Activated CD4-positive, alpha-beta T cell treated with anti-CD3 and anti-CD28 coated beads for 1 hour (primary cell): ENCODE results near the gene TRAK1.
"Not testable (repeated sequence)": the region's sequence is repeated elsewhere in the genome, so short reads cannot be mapped to it uniquely, and the experiment has no call there.

ENCODE experiments used
- DNase-seq: peaks from one replicate; pipeline ENCODE4 v3.0.0-alpha.2; 2020

TRAK1 gene, protein sequence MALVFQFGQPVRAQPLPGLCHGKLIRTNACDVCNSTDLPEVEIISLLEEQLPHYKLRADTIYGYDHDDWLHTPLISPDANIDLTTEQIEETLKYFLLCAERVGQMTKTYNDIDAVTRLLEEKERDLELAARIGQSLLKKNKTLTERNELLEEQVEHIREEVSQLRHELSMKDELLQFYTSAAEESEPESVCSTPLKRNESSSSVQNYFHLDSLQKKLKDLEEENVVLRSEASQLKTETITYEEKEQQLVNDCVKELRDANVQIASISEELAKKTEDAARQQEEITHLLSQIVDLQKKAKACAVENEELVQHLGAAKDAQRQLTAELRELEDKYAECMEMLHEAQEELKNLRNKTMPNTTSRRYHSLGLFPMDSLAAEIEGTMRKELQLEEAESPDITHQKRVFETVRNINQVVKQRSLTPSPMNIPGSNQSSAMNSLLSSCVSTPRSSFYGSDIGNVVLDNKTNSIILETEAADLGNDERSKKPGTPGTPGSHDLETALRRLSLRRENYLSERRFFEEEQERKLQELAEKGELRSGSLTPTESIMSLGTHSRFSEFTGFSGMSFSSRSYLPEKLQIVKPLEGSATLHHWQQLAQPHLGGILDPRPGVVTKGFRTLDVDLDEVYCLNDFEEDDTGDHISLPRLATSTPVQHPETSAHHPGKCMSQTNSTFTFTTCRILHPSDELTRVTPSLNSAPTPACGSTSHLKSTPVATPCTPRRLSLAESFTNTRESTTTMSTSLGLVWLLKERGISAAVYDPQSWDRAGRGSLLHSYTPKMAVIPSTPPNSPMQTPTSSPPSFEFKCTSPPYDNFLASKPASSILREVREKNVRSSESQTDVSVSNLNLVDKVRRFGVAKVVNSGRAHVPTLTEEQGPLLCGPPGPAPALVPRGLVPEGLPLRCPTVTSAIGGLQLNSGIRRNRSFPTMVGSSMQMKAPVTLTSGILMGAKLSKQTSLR

DNA sequence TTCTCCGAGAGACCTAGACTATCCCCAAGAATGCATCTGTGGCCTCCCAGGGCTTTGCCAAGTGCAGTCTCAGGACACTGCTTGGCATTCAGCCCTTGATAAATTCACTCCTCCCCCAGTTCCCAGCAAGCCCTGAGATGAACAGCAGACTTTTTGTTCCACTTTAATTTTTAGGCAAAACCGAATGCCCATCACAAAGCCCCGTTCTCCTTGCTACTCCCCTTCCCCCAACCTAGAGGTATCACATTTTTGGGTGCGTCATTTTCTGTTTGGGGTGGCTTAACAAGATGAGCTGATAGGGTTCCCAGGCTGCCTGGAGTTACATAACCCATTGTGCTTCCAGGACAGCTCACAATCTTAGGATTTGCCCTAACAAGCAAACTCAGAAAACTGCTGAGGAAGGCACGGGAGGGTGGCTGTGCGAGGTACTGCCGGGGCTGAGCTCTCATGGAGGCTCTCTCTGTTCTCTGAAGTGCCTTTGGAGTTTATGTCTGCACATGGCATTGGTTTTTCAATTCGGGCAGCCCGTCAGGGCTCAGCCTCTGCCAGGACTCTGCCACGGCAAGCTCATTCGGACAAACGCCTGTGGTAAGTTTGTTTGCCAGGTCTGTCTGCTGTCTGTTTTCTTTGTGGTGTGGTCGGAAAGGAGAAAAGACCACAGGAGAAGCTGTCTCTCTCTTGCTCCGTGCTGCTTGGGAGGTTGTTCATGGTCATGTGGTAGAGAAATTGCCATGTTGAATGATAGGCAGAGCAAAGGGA is at the start of gene TRAK1:
TRAK1 (plus strand) TSS at position 385 of the 759 bp plus-strand sequence; CDS start at position 498, 113 bp downstream.
- no peak for DNase-seq

DNA sequence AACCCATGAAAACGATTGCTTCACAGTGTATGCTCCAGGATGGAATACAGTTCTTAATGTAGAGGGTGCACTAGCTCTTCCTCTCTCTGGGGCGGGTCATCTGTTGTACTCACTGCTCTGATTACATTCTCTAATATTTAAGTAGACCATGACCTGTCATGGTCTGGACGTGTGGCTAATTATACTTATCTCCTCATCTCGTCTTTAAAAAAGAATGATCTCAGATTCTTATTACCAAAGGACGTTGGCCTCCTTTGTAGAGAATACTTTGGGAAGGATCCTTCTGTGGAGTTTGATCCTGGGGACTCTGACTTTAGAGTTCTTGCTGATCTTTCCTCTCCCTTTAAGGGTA is 48.4 kb upstream of the TRAK1 start:
- no peak for DNase-seq

DNA sequence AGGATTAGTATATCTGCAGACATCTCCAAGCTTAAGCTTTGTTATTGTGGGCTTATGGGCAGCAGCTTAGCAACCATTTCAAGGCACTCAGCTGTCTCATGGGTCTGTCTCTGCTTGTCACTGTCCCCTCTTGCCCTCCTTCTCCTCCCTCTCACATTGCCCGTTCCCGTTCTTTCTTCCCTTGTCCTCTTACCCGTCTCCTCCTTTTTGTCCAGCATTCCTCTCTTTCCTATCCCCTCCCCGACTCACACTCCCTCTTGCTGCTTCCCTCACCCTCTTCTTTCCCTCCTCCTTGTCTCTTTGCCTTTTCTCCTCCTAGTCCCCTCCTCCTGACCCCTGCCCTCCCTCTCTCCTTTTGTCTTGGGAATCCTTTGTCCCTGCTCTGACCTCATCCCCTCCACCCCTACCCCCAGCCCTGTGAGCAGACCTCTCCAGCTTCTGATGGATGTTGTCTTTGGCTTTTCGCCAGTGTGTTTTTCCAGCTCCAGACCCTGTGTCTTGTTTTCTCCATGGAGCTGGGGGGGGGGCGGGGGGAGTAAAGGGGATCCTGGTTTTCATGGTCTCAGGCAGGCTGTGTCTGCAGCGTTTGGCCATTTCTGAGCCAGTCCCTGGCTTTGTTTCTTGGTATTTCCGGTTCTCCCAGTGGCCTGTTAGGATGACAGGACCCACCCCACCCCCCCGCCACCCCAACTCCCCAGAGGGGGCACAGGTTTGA is 47.9 kb upstream of the TRAK1 start:
- no peak for DNase-seq

DNA sequence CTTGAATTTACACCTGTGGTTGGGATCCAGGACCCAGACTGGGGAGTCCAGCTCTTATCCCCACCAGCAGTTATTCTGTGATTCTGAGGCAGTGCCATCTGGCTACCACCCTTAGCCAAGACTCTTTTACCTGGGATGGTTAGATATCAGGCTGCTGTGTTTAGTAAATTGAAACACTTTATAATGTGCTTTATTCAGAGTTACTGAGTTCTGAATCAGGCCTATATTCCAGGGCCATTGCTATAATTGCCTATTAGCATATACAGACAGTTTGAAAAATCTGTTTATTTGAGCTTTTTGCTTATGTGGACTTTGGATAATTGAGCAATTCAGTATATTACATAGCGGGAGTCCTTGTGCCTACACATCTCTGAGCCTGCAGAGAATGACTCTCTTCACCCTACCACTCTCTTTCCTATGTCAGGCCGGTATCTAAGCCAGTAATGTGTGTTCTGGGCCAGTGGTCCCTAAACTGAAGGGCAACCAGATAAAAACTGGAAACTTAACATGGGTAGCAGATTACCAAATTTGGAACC is 45.4 kb upstream of the TRAK1 start:
- no peak for DNase-seq

DNA sequence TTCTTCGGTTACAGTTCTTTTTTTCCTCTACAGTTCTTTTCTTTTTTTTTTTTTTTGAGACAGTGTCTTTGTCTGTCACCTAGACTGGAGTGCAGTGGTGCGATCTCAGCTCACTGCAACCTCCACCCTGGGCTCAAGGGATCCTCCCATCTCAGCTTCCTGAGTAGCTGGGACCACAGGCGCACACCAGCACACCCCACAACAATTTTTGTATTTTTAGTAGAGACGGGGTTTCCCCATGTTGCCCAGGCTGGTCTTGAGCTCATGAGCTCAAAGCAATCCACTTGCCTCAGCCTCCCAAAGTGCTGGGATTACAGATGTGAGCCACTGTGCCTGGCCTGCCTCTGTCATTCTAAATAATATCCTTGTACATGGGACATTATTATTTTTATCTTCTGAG is 42.6 kb upstream of the TRAK1 start:
- not testable (repeated sequence) for DNase-seq

DNA sequence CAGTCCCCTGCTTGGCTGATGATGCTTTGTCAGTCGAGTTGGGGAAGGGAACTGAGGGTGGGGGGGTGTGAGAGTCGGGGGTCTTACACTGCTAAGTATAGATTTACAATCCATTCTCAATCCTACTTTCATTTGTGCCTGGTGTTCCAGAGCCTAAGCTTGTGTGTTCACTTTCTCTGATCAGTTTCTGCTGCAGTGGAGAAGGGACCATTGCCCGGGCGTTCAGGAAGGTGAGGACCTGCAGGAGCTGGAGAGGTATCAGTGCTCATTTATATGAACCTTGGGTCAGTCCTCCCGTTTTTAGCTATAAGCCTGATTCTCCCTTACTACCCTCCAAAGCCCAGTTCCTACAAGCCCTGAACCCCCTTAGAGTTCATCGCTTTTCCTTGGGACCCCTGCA is 41.0 kb upstream of the TRAK1 start:
- no peak for DNase-seq

DNA sequence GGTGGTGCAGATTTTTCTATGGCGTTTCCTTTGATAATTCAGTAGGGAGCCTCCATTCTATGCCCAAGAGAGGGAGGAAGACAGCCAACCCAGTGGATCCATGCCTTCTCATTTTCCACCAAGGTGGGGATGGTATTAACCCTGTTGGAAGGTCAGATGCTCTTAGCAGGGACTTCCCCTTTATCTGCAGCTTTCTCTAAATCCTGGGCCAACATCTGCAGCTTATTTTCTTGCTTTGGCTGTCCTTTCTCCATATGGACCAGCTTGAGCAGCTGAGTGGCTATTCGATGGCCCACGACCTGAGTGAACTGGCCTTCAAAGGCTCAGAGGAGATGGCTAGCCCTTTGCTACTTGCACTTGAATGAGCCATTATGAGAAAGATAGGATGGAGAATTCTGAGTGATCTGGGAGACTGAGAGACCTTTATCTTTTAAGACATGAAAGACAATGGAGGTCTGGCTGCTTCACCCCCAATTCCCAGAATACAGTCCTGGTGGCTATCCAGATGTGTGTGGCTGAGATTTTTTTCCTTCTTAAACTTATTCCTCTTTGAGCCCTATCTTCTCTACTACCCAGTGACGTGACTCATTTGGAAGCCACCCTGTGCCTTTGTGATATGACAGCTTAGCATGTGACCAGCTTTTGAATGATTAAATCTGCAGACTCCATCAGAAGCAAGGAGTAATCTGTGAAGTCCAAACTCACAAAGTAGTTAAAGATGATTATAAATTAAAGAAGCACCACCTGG is 39.6 kb upstream of the TRAK1 start:
- no peak for DNase-seq

DNA sequence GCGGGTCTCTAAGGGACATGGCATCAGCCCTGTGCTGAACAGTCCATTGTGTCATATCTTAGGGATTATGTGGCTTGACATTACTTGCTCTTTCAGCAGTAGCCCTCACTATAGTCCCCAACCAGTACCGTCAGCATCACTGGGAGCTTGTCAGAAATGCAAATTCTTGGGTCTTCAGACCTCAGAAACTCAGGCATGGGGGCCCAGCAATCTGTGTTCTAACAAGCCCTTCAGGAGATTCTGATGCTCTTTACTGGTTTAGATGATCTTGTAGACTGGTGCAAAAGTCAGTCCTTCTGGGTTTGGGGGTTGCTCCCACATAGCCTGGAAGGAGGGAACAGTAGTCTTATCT is 39.0 kb upstream of the TRAK1 start:
- no peak for DNase-seq

DNA sequence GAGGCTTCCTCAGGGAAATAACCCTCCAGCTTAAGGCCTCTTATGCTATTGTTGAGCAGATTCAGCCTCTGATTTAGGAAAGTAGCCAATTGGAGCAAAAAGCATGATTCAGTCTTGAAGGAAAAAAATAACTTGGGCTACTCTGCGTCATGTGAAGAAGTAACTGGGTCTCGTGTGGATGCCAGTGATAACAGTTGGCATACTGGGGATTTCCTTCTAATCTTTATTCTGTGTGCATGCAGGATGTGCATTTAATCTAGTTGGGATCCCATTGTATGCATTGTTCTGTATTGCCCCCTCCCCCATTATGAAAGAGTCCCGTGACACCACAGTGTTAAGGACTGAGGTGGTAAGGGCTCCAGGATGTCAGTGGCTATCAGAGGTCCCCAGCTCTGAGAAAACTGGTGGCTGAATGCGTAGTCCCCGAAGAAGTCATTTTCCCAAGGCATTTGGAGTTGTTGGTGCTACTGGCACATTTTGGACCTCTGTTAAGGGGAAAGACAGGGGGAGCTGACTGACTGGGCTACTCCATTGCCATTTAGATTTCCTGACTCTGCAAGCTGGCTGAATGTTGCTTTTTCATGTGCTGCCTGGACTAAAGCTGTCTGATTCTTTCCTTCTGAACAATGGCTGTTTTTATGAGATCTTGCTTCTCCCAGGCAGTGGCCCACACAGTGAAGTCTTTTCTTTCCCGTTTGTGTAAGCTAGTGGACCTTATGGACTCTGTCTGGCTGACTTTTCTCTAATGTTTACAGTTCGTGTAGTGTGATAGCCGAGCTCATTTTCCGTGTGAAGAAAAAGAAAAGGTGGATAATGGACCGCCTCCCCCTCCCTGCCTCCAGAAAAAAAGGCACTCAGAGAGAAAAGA is 38.4 kb upstream of the TRAK1 start:
- no peak for DNase-seq

DNA sequence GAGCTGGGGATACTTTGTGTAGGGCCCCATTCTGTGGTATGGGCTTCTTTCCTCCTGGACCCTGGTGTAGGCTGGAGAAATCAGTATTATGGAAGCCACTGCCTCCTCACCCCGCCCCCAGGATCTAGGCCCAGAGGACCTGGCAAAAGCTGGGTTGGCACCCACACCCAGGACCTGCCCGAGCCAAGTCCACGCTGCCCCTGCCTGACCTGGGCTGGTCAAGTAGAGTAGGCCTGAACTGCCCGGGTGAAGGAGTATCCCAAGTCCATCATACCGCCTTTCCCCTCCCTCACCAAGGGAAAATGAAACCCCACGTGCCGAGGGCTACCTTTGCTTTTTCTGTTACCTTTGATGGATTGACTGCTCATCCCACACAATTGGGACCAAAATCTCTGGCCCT is 37.7 kb upstream of the TRAK1 start:
- DNase-seq: no peak

DNA sequence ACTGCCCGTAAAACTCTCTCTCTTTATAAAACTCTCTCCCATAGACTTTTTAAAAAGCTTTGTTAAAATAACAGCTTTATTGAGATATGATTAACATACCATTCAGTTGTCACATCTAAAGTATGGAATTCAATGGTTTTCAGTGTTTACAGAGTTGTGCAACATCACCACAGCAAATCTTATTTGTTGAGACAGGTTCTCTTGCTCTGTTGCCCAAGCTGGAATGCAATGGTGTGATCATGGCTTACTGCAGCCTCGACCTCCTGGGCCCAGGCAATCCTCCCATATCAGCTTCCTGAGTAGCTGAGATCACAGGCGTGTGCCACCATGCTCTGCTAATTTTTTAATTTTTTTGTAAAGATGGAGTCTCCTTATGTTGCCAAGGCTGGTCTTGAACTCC is 35.9 kb upstream of the TRAK1 start:
- DNase-seq: no peak

DNA sequence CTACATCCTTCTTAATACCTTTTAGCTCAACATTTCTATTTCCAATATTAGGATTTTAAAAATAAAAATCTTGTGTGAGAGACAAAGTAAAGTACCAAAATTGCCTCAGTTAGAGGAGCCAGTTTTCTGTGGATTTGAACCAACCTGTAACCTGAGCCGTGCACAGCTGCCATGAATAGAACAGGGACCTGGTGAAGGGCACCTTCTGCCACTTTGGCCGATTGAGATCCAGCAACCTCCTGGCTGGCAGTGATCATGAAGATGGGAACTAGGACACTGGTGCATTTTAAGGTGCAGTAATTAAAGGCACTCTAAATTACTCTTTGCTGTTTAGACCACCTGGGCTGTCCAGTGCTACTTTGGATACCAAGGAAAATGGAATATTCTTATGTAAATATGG is 34.3 kb upstream of the TRAK1 start:
- no peak for DNase-seq

DNA sequence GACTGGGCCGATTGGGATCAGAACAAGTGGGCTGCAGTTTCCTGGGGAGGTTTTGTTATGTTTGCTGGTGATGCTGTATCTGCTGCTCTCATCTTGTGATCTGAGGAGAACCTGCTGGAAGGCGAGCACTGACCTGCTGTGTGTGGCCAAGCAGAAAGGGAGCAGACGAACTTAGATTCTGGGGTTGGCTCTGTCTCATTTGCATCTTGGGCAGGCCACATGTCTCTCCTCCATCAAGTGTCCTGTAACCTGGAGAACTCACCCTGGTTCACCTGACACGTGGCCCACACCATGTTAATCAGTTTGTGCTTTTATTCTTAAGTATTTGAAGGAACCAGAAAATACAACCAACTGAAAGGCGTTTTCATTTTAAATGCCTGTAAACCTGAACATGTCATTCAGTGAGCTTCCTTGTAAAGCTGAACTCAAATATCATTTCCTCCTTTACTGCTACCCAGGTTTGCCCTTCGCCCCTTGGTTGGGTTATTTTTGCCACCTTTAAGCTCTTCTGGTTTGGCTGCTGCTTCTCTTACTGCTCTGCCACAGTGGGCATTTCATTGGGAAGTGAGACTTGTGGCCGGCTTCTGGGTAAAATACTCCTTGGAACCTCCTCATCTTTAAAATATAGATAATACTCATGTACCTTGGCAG is 33.5 kb upstream of the TRAK1 start:
- DNase-seq: no peak

DNA sequence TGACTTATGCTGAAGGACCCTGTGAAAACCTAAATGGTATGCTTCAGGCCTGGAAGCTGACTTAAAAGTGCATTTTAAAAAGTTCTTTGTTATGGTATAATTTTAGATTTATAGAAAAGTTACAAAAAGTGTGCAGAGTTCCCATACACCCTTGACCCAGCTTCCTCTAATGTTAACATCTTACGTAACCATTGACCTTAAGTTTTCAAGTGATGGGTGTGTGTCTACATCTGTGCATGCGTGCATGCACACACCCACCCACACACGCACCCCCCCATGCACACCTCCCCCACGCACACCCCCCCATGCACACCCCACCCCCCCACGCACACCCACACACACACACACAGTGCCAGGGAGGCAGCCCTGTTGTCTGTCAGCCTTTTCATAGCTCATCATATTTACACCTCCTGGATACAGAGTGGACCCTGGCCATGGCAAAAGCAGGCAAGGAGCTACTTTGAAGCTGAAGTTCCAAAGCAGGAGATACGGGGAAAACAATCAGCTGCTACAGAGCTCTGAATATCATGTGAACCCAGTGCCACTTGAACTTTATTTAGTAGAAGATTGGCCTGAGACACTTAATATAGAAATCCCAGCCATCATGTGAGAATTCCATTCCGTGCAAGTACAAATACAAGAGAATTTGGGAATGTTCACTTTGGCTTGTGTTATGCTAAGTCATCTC is 30.0 kb upstream of the TRAK1 start:
- no peak for DNase-seq

DNA sequence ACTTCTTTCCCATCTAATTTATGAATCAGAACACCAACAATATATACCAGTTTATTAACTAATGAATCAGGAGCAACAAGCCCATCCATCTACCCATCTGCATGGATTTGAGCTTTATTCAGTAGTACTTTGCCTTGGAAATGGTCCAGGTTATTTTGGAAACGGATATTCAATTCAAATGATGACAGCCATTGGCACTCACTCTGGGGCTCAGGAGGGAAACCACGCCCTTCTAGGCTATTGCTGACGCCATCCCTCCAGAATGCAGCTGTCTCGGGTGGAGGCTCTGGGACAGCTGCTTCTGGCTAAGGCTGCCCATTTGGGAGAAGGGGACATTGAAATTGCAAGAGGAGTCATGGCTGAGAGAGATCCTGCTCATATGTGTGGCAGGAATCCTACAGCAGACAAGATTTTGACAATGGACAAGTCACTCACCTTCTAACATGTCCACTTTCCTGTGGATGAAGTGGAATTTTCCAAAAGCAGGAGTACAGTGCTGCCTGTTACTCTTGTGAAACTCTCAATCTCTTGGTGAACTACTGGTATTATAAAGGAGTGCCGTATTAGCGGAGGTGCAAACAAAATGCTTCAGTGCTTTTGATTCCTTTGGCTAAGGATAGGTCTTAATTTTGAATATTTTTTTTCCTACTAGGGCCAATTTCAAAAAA is 29.3 kb upstream of the TRAK1 start:
- no peak for DNase-seq

DNA sequence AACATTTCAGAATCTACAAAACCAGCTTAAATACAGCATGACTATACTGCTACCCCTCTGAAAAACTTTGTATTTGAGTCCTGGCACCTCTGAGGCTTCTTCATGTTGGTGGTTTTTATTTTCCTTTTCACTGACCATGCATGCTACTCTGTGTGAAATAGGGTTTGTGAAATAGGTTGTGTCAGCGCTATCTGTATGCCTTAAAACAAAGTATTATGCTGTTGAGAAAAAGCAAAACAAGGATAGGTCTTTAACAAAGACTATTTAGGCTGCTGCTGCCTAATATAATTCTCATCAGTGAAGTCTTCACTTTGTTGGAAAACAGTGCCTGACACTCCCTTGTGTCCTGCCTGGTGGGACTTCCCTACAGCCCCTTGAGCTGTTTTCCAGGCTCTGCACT is 28.7 kb upstream of the TRAK1 start:
- DNase-seq: no peak

DNA sequence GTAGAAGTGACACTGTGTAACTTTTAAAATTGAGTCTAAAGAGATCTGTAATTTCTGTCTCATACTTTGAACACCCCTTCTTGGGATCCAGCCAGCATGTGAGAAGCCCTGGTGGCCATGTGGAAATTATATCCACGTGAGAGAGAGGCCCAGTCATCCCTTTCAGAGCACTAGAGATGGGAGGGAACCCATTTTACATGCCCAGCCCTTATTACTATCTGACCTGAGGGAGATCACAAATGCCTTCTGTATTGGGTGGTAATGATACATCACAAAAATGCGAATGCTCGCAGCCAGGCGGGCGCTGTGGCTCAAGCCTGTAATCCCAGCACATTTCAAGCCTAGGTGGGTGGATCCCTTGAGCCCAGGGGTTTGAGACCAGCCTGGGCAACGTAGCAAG is 27.3 kb upstream of the TRAK1 start:
- DNase-seq: no peak

DNA sequence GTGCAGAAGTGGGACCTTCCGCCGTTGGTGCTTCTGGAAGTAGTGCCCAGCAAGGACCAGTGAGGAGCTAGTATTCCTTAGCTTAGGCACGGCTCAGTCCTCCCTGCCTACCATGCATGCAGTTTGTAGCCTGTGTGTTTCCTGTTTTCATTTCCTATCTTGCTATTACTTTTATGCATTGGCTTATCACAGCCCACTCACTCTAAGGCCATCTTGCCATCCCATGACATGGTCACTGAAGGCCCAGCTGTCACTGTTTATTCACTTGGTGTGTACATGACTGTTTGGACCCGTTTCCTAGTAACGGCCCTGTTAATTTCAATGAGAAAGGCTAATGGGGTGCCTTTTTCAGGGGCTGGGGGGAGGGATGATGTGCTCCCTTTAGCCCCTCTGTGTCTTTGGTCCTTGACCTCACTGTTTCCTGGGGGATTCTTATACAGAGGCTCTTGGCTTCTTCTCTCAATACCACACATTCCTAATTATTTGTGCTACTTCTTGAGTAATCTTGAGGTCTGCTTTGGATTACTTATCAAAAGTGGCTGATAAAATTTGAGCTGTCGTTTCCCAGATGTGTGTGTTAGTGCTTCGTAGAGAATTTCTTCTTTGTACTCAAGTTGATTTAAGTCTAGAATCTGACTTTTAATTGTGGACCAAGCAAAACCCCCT is 24.5 kb upstream of the TRAK1 start:
- DNase-seq: no peak
